SH-SY5Y (cell line): ENCODE data around the gene ELAVL3.

Experiments used
- GATA2 ChIP-seq: IDR thresholded peaks from 2 replicates; pipeline ENCODE4 v1.6.1; 2011; ENCODE audit warnings: mild to moderate bottlenecking, low read depth, low read length
- GATA3 ChIP-seq: IDR thresholded peaks from 2 replicates; pipeline ENCODE4 v1.6.1; 2011; ENCODE audit warnings: low read depth, mild to moderate bottlenecking, low read length, moderate library complexity

Gene ELAVL3

DNA sequence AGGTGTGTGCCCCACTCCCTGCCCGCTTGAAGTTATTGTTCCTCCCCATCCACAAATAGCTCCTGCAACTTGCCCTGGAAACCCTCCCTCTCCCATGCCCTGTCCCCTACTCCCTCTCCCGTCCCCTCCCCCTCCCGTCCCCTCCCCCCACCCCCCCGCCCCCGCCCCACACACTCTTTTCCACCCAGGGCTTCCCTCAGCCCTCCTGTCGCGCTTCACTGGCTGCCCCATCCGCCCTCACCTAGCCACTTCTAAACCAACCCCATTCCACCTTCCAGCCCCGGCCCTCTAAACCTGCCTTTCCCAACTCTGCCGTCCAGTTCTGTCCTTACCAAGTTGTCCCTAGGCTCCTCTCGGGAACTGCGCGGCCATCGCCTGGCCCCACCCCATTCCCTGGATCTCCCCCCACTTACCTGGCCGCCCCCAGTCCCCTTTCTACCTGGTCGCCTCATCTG, 62.7 kb downstream of the ELAVL3 start:
- TF ChIP-seq GATA3 (no peak), GATA2 (no peak)

DNA sequence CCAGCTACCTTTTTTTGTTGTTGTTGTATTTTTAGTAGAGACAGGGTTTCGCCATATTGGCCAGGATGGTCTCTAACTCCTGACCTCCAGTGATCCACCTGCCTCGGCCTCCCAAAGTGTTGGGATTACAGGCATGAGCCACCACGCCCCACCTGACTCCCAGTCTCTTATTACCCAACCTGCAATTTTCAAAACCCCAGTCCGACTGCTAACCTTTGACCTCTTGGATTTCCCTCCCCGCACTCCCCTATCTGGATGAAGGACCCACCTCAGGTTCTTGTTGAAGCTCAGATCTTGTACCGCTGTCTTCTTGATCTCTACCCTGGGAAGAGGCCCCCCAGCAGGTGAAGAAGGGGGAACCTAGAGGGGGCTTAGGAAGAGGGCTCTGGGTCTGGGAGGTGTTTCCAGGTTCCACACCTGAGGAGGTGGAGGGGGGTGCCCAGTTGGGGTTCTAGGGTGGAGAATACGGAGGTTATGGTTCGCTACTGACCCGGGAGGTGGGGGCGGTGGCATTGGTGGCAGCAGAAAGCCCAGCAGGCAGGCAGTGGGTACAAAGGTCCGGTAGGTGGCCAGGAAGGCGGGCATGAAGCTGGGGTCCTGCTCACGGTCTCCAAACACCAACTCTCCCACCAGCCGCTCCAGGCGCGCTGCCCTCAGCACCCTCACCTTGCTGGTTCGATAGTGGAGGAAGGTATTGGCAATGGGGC, 64.3 kb downstream of the ELAVL3 start:
- TF ChIP-seq GATA2 (no peak), GATA3 (no peak)

DNA sequence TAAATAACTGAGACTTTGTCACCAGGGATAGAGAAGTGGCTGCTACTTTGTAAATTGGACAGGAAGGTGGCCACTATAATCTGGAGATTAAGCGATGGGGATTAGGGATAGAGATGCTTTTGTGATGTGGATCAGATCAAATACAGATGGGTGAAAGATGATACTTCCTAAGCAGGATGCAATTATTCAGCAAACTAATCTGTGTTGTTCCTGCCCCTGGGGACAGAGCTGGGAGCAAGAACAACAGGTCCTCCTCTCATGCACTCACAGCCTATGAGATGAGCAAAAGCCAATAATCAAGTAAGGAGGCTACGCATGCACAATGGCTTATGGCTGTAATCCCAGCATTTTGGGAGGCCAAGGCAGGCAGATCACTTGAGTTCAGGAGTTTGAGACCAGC, 66.3 kb downstream of the ELAVL3 start:
- TF ChIP-seq GATA3, result no peak
- TF ChIP-seq GATA2, result no peak

DNA sequence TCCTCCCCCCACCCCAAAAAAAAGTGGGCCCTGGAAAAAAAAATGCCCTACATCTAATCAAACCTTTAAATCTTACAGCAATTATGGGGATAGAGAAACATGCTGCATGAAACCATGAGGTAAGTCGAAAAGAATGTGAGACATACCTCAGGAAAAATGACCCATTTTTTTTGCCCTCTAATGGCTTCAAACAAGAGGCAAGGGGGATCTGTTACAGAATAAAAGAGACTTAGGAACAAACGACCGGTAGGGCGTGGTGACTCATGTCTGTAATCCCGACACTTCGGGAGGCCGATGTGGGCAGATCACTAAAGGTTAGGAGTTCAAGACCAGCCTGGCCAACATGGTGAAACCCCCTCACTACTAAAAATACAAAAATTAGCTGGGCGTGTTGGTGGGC, 70.2 kb downstream of the ELAVL3 start:
- no peak for TF ChIP-seq GATA2
- TF ChIP-seq GATA3, result no peak

DNA sequence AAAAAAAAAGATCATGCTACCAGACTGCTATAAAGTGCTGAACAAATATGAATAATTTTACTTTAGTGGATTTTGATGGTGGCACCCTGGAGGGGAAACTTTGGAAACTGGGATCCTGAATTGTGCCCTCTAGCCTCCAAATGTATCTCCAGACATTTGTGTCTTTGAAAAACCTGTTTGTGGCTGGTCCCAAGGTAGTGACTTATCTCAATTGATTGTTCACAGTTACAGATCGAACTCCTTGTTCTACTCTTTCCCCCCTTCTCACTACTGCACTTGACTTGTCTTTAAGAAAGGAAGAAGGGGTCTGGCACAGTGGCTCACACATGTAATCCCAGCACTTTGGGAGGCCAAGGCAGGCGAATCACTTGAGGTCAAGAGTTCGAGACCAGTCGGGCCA, 72.3 kb downstream of the ELAVL3 start:
- TF ChIP-seq GATA3, result no peak
- TF ChIP-seq GATA2, result no peak

DNA sequence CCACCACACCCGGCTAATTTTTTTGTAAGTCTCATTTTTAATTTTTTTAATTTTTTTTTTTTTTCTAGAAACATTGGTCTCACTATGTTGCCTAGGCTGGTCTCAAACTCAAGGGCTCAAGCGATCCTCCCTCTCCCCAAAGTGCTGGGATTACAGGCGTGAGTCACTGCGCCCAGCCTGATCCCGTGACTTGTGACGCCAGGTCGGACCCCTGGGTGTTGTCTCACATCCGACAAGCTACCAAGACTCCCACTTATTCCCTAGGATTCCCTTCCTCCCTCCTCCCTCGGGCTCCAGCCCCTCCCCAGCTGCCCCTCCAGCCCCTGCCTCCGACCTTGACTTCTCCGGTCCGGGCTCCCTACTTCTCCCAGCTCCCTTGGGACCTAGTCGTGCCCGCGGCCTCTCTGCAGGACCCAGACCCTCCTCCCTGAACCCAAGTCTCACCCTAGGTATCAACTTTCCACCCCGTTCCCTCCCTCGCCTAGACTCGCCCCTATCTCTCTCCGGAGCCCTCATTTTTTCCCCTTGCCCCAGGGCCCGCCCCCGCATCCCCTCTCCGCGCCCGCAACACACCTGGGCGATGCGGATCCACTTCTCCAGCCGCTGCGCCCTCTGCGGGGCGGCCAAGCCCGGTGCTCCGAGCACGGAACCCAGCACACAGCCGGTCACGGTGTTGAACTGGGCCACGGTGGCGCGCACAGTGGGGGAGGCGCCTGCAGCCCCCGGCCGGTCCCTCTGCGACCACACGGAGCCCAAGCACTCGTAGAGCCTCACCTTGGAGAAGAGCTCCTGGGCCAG, 74.8 kb downstream of the ELAVL3 start:
- TF ChIP-seq GATA3 (no peak), GATA2 (no peak)

DNA sequence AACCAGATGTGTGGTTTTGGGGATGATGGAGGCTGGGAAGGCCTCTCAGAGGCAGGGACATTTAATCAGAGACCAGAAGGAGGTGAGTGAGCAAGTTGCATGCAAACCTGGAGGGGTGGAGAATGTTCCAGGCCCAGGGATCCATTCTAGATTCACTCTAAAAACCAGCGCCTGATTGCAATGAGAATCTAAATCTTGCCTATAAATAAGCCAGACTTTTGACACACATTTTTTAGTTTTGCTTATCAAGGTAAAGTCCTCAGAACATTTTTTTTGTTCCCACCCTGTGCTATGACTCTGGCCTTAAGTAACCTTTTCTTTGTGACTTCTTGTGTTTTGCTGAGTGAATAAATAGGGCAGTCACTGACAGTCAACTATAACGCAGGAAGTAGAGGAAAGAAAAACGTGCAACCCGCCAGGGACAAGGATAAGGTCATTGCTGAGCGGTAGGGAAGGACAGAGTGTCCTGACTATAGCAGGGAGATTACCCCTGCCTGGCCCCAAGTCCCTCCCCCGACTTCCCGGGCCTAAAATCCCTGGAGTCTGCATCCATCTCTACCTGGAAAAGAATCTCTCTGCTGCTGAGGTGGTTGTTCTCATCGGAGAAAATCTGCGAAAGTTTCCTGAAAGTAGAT, 76.1 kb downstream of the ELAVL3 start:
- no peak for TF ChIP-seq GATA2
- no peak for TF ChIP-seq GATA3

DNA sequence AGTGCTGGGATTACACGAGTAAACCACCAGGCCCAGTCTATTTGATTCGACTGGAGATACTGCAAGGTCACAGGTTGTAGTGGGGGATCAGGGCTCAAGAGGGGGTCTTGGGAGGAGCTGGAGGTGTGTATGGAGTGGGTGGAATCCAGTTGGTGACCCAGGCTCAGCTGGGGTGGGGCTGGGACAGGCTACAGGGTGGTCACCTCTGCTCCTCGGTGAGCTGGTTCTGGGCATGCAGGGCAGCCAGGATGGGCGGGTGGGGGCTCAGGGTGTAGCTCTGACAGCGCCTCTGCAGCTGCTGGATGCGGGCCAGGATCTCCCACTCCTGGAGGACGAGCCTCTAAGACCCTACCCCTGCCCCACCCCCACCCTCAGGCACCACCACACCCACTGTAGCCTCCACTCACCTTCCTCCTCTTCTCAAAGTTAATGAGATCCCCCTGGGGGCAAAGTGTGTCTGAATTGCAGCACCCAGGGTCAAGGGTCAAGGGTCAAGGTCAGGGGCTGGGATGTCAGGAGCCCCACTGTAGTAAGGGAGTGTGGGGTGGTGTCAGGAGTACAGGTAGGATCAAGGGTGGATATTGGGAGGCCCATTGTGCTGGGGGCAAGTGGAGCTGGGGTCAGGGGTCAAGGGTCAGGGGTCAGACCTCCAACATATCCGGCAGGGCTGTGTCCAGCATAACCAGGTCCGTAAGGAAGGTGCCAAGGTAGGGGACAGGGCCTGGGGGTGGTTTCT, 78.9 kb downstream of the ELAVL3 start:
- TF ChIP-seq GATA2 (no peak), GATA3 (no peak)
